Endometrium (tissue), 2 donors: ENCODE measurements around the gene ZAP70.
"Not testable (repeated sequence)": the region's sequence is repeated elsewhere in the genome, so short reads cannot be mapped to it uniquely, and the experiment has no call there.

ENCODE experiments used
- FAIRE-seq: peaks from 2 replicates; lab custom pipeline; 2012; peaks lifted over from hg19 to GRCh38; lab: Jason Lieb, UNC
- donor health status: control.
- donor health status: control.

The ZAP70 gene

GRCh38 chr2:97713296-97714083 lies at the start of gene ZAP70:
ZAP70 (plus strand) TSS chr2:97713576; CDS start chr2:97724037, 10,461 bp downstream.
- FAIRE-seq, result no peak

- FAIRE-seq, result no peak
Measured at GRCh38 chr2:97663626-97663961, 49.8 kb upstream of the ZAP70 start.

GRCh38 chr2:97663962-97664635 lies 49.3 kb upstream of the ZAP70 start, which contains the start of gene ACTR1B:
ACTR1B (minus strand) TSS chr2:97664044; CDS start chr2:97663890, 154 bp downstream.
- peak; percentile 87 for FAIRE-seq

- no peak for FAIRE-seq
Measured at GRCh38 chr2:97664636-97664970, 48.8 kb upstream of the ZAP70 start.

GRCh38 chr2:97669448-97669847 lies 43.9 kb upstream of the ZAP70 start, which contains the start of gene C2orf92:
C2orf92 (plus strand) TSS chr2:97669713; CDS start chr2:97669789, 76 bp downstream.
- FAIRE-seq, result no peak

- no peak for FAIRE-seq
Measured at GRCh38 chr2:97670471-97670870, 42.9 kb upstream of the ZAP70 start.

- no peak for FAIRE-seq
Measured at GRCh38 chr2:97671526-97671925, 41.9 kb upstream of the ZAP70 start.

- FAIRE-seq, result not testable (repeated sequence)
Measured at GRCh38 chr2:97672606-97673140, 40.7 kb upstream of the ZAP70 start.

- no peak for FAIRE-seq
Measured at GRCh38 chr2:97673182-97673914, 40.0 kb upstream of the ZAP70 start.

GRCh38 chr2:97673915-97674283 lies 39.5 kb upstream of the ZAP70 start:
- no peak for FAIRE-seq

GRCh38 chr2:97675430-97676113 lies 37.8 kb upstream of the ZAP70 start:
- no peak for FAIRE-seq

GRCh38 chr2:97676620-97677019 lies 36.8 kb upstream of the ZAP70 start:
- FAIRE-seq, result no peak

GRCh38 chr2:97677480-97677879 lies 35.9 kb upstream of the ZAP70 start:
- no peak for FAIRE-seq

GRCh38 chr2:97678298-97678697 lies 35.1 kb upstream of the ZAP70 start:
- no peak for FAIRE-seq

GRCh38 chr2:97687235-97687634 lies 26.1 kb upstream of the ZAP70 start:
- FAIRE-seq, result not testable (repeated sequence)

- FAIRE-seq, result no peak
Measured at GRCh38 chr2:97688062-97688827, 25.1 kb upstream of the ZAP70 start.

GRCh38 chr2:97691166-97691565 lies 22.2 kb upstream of the ZAP70 start:
- no peak for FAIRE-seq

- no peak for FAIRE-seq
Measured at GRCh38 chr2:97693476-97693875, 19.9 kb upstream of the ZAP70 start.

GRCh38 chr2:97695744-97696143 lies 17.6 kb upstream of the ZAP70 start:
- FAIRE-seq, result no peak

GRCh38 chr2:97697252-97698235 lies 15.8 kb upstream of the ZAP70 start:
- FAIRE-seq, result peak; percentile 91
